ENCODE results near the gene MCCC2.
"Not testable (repeated sequence)": the region's sequence is repeated elsewhere in the genome, so short reads cannot be mapped to it uniquely, and the experiment has no call there.

The MCCC2 gene

DNA sequence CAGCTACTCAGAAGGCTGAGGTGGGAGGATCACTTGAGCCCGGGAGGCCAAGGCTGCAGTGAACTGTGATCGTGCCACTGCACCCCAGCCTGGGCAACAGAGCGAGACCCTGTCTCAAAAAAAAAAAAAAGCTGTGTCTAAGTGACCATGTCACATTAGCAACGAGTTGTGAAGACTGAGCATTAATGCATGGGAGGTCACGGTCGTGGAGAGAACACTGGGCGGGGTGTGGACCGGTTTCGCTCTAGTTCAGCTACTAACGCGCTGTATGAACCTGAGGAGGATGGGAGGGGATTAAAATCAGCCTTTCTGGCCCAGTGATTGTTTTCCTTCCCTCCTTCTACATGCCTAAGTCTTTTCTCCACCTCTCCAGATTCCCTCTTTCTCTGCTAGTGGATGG is 75.2 kb downstream of the MCCC2 start:
- TF ChIP-seq, protein P1, sequence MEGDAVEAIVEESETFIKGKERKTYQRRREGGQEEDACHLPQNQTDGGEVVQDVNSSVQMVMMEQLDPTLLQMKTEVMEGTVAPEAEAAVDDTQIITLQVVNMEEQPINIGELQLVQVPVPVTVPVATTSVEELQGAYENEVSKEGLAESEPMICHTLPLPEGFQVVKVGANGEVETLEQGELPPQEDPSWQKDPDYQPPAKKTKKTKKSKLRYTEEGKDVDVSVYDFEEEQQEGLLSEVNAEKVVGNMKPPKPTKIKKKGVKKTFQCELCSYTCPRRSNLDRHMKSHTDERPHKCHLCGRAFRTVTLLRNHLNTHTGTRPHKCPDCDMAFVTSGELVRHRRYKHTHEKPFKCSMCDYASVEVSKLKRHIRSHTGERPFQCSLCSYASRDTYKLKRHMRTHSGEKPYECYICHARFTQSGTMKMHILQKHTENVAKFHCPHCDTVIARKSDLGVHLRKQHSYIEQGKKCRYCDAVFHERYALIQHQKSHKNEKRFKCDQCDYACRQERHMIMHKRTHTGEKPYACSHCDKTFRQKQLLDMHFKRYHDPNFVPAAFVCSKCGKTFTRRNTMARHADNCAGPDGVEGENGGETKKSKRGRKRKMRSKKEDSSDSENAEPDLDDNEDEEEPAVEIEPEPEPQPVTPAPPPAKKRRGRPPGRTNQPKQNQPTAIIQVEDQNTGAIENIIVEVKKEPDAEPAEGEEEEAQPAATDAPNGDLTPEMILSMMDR (IDR thresholded peaks at IDR 0.05; ENCODE audit: extremely low read depth, insufficient read depth, missing control alignments), result no peak
- in situ Hi-C loops (cut with MboI; ENCODE audit: low pct_unique_long_range_greater_than_20kb, low sequenced_read_pairs, unreplicated experiment), result no loop called here

DNA sequence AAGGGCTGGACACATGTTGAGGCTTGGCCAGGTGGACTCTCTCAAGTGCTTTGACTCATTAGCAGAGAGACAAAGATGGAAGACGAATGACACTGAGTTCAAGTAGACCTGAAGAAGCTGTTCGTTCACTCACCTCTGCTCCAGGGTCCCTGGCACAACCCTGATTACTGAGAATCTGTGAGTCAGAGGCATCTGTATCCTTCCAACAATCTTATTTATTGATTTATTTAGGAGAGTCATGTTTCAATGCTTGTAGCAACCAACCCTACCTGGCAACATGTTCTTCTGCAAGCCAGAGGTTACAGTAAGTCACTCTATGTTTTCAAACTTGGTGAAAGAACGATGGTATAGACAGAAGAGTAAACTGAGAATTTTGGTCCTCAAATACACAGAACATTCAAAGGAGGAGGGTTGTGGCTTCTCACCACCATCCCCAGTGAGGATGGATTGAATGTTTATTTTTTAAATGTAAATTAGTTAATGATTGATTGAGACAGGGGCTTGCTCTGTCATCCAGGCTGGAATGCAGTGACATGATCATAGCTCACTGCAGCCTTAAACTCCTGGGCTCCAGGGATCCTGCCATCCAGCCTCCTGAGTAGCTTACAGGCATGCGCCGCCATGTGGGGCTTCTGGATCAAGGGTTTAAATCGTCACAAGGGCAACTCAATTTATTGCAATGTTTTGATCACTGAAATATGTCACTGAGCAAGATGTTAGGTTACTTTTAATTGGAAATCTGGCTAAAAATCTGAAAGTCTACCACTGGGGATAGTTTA is 76.2 kb downstream of the MCCC2 start:
- TF ChIP-seq, protein P1 (IDR thresholded peaks at IDR 0.05; ENCODE audit: extremely low read depth, insufficient read depth, missing control alignments), result no peak
- DNase-seq (ENCODE audit: low spot score), result no peak
- in situ Hi-C loops (cut with MboI; ENCODE audit: low pct_unique_long_range_greater_than_20kb, low sequenced_read_pairs, unreplicated experiment), result no loop called here

More for the DNA sequence above, 75.2 kb downstream of the MCCC2 start:
- DNase-seq (ENCODE audit: low spot score), result no peak

DNA sequence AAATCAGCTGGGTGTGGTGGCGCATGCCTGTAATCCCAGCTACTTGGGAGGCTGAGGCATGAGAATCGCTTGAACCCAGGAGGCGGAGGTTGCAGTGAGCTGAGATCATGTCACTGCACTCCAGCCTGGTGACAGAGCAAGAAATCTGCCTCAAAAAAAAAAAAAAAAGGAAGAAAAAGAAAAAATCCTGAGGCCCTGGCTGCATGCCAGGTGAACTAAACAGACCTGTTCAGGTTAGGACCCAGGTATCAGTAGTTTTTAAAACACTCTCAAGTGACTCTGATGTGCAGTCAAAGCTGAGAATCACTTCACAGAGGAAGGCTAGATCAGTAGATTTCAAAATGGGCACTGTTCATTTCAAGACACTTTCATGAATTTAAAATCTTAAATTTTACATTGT is 77.5 kb downstream of the MCCC2 start:
- in situ Hi-C loops (cut with MboI; ENCODE audit: low pct_unique_long_range_greater_than_20kb, low sequenced_read_pairs, unreplicated experiment); DNase-seq (ENCODE audit: low spot score): not testable (repeated sequence)

DNA sequence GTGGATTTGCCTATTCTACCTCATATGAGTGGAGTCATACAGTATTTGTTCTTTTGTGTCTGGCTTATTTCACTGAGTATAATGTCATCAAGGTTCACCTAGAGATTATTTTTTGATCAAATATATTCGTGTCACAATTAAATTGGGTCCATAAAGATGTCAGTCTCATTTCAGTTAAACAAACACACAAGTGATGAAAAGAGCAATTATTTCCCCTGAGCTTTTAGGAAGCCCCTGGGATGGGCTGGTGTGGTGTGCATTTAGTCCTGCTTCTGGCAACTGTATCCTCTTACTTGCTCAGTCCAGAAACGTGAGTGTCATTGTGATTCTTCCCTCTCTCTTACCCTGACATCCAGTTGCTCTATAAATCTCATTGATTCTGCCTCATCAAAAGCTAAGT is 79.2 kb downstream of the MCCC2 start:
- in situ Hi-C loops (cut with MboI; ENCODE audit: low pct_unique_long_range_greater_than_20kb, low sequenced_read_pairs, unreplicated experiment), result no loop called here
- TF ChIP-seq, protein P1 (IDR thresholded peaks at IDR 0.05; ENCODE audit: extremely low read depth, insufficient read depth, missing control alignments), result no peak
- DNase-seq (ENCODE audit: low spot score), result no peak

DNA sequence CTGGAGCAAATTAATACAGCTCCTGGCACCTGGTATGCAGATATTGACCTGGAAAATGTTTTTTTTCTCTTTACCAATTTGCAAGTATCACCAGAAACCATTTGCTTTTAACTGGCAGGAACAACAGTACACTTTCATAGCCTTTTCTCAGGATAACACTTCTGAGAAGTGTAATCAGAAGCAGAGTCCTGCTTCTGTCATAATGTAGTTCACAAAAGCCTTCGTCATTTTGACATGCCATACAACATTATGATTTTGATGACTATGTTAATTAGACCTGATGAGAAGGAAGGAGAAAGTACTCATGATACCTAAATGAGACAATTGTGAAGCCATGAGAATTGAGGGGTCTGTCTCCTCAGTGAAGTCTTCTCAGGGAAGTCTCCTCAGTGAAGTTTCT is 90.8 kb downstream of the MCCC2 start:
- in situ Hi-C loops (cut with MboI; ENCODE audit: low pct_unique_long_range_greater_than_20kb, low sequenced_read_pairs, unreplicated experiment), result no loop called here
- TF ChIP-seq, protein P1 (IDR thresholded peaks at IDR 0.05; ENCODE audit: extremely low read depth, insufficient read depth, missing control alignments), result no peak
- no peak for DNase-seq (ENCODE audit: low spot score)

DNA sequence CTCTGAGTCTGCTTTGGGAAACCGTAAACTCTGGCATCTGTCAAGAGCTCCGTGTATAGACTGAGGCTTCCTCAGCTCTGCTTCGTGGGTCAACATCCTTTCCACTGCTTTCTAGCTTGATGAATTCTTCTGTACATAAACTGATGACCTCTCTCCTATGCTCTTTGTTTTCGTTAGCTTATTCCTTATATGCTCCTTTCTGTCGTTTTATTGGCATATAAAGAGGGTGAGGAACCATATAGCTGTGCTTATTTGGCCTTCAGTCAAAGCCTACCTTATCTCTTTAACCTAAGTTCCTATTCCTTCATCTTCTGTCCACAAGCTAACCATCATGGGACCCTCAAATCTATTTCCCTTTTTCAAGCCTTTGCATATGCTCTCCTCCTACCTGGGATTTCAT is 92.6 kb downstream of the MCCC2 start:
- no peak for DNase-seq (ENCODE audit: low spot score)
- TF ChIP-seq, protein P1 (IDR thresholded peaks at IDR 0.05; ENCODE audit: extremely low read depth, insufficient read depth, missing control alignments), result no peak
- in situ Hi-C loops (cut with MboI; ENCODE audit: low pct_unique_long_range_greater_than_20kb, low sequenced_read_pairs, unreplicated experiment), result no loop called here

DNA sequence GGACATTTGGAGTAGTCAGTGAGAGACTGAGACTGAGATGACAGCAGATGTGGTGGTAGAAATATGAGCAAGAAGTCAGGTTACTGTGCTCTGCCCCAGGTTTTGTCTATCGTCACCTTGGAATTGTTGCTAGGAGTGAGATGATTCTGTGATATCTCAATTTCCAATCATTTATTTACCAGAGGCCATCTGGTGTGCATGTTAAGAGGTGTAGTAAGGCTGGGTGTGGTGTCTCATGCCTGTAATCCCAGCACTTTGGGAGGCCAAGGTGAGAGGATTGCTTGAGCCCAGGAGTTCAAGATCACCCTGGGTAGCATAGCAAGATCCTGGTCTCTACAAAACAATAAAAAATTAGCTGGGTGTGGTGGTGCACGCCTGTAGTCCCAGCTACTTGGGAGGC is 93.4 kb downstream of the MCCC2 start:
- no peak for DNase-seq (ENCODE audit: low spot score)
- in situ Hi-C loops (cut with MboI; ENCODE audit: low pct_unique_long_range_greater_than_20kb, low sequenced_read_pairs, unreplicated experiment), result no loop called here
- TF ChIP-seq, protein P1 (IDR thresholded peaks at IDR 0.05; ENCODE audit: extremely low read depth, insufficient read depth, missing control alignments), result no peak
